K562 treated with DMSO at 1 percent for 12 hours (cell line): ENCODE data around the gene CFAP206. TPM values are rescaled to one million over a fixed set of nuclear protein-coding genes. Genes with fewer than 3 reads are reported as not detected.

Source experiments
- total RNA-seq: library from RNA; unstranded; fragments of 300-600 nt; gene quantifications from 2 replicates; pipeline ENCODE4 v1.2.3, GENCODE V29; 2022; ENCODE audit not compliant: insufficient read depth

Gene CFAP206
- total RNA-seq, result not detected in 2 replicates

DNA sequence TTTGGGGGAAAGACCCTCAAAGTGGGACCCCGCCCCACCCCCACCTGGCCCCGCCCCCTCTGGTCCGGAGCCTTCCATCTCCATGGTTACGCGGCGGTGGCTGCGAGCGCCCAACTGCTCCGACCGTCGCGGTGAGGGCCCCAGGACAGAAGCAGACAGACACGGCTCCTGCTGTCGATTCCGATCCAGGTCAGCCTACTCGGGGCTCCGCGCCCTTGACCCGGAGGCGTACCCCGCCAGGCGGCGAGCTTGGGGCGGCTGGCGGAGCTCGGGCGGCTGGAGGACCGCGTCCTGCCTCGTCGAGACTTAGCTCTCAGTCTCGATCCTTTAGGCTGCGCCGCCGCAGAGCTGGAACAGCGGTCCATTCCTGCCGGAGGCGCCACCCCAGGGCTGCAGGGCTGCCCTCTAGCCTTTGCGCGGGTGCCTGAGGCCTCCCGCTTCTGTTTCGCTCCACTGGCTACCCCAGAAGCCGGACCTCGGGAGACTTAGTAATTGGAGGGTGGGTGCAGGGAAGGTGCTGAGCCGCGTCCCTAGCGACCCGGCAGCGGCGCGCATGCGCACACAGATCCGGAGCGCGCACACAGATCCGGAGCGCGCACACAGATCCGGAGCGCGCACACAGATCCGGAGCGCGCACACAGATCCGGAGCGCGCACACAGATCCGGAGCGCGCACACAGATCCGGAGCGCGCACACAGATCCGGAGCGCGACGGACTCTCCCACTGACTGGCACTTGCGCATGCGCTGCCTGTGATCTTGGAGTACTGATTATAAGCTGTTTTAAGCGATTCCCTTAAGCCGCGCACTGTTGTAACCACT, at the start of gene CFAP206:
TSS of gene CFAP206 (plus strand) at position 72 of the 820 bp plus-strand sequence. CDS start 1,868 bp downstream, outside the sequence.

GRCh38 chr6:87472525-87473418, 65.0 kb downstream of the CFAP206 start, which contains the start of gene SLC35A1:
Gene SLC35A1, plus strand, starts transcription at chr6:87472974. Its CDS starts 30 bp downstream, at chr6:87473004.

Other genes with a start within 250 kb of the CFAP206 start
- gene SMIM8, start 85.4 kb upstream of the CFAP206 start, total RNA-seq, result 2.0 and 4.2 TPM in 2 replicates
- gene GJB7, start 78.7 kb upstream of the CFAP206 start, total RNA-seq, result not detected in 2 replicates
- gene C6orf163, start 63.2 kb upstream of the CFAP206 start, total RNA-seq, result 1.2 TPM in 1 of 2 replicates, not detected in the other
- gene SLC35A1, start 65.0 kb downstream of the CFAP206 start, total RNA-seq, result 5.6 and 15.5 TPM in 2 replicates
- gene RARS2, start 182.0 kb downstream of the CFAP206 start, total RNA-seq, result 18.3 and 29.8 TPM in 2 replicates
- 15.0 and 26.9 TPM in 2 replicates for gene ORC3, start 182.2 kb downstream of the CFAP206 start, total RNA-seq